GM18519 (cell line): ENCODE data around the gene NCOR1.
"Not testable (repeated sequence)": the region's sequence is repeated elsewhere in the genome, so short reads cannot be mapped to it uniquely, and the experiment has no call there.

Experiments used
- ATAC-seq: cut with Tn5 transposase; IDR thresholded peaks from one replicate; pipeline ENCODE4 v1.9.1; 2021; ENCODE audit warnings: mild to moderate bottlenecking, moderate library complexity; ENCODE audit not compliant: unreplicated experiment, low FRiP score

Gene NCOR1

DNA sequence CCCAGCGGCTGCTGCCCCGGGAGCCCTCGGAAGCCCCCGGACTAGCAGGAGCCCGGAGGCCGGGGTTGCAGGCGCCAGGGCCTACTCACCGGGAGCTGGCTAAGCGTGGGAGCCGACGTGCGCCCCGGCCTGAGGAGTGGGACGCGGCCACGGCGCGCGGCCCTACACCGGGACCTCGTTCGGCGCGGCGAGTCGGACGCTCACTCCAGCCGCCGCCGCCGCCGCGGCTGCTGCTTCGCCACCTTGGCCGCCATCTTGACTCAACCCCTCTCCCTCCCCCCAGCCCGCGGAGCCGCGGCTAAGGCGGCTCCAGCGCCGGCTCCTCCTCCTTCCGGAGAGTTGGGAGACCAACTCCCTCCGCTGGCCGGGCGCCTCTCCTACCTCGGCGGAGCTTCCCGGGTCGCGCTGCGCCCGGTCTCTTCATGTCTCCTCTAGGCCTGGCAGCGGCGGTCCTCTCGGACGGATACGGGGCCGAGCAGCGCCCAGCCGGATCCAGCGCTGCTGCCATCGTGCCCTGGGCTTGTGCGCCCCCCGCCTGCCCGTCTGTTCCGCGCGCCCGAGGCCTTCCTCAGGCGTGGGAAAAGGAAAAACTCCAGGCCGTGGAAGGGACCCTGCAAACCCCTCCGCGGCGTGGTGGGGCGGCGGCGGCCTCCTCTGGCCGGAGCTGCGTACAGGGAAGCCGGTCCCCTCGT, at the start of gene NCOR1:
TSS of gene NCOR1 (minus strand) at position 262 of the 692 bp plus-strand sequence. CDS start 20,965 bp downstream, outside the sequence.
- peak; percentile 64 for ATAC-seq

DNA sequence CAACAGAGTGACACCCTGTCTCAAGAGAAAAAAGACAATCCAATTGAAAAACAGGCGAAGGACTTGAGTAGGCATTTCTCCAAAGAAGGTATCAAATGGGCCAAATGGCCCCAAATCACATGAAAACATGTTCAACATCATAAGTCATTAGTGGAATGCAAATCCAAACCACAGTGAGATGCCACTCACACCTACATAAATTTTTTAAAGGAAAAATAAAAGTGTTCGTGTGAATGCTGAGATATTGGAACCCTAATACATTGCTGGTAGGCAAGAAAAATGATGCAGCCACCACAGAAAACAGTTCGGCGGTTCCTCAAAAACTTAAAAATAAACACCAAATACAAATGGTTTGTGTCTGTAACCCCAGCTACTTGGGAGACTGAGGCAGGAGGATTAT, 46.9 kb upstream of the NCOR1 start:
- ATAC-seq, result no peak

DNA sequence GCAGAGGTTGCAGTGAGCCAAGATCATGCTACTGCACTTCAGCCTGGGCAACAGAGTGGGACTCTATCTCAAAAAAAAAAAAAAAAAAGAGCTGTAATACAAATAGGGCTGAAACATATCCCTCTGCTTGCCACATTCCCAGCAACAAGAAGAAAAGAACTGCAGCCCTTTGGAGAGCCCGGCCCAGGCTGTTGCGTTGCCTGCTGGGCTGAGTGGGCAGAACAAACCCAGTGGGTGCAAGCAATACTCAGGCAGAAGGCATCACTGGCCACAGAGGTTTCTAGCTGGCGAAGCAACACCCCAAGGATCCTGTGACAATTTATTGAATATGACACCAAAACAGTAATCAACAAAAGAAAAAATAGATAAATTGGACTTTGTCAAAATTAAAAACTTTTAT, 45.7 kb upstream of the NCOR1 start:
- ATAC-seq, result no peak

DNA sequence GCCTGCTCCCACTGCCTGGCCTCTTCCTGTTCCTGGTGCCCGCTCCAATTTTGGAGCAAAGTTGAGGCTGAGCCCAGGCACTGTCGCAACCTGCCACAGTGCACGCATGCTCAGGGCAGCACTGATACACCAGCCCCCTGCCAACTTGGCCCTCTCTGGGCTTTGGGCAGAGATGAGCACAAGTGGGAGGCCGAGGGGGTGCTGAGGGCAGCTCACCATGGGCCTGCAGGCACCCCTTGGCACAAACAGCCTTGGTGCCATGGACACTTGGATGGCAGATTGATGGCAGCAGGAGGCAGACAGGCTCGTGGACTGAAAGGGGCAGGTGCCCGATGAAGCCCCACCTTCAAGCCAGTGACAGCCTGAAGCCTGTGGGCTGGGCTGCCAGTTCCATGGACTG, 44.6 kb upstream of the NCOR1 start:
- ATAC-seq, result no peak

DNA sequence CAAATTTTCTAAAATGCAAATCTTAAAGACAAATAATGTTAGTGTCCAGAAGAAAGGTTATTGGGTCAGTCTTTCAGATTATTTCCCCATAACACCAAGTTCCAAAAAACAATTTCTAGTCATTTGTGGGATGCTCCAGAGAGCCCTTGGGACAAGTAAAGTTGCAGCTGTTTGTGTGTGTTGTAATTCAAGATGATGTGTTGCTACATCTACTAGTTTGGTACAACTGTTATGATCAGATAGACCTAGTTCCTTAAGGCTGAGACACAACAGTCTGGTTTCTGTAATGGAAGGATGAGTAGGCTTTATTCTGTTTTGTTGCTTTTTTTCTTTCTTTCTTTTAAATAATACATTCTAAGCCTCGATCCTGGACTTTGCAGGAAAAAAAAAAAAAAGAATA, 43.6 kb upstream of the NCOR1 start:
- no peak for ATAC-seq

DNA sequence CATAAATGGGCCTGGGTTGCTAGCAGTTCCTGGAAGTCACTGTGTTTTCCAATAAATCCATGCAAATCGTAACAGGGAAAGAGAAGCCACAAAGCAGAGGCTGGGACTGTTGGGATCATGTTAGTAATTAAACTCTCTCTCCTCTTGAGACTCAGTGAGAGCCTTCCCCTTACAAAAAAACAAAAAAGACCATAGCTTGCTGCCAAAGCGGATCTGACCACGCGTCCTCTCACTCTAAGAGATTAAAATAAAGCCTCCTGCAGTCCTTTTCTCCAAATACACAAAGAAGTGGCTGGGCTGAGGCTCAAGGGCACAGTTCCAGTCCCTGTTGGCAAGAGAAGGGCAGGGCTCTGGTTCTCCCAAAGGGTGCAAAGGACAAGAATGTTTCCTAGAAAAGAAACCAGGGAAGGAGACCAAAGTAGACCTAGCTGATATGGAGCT, 40.2 kb upstream of the NCOR1 start:
- ATAC-seq, result no peak

DNA sequence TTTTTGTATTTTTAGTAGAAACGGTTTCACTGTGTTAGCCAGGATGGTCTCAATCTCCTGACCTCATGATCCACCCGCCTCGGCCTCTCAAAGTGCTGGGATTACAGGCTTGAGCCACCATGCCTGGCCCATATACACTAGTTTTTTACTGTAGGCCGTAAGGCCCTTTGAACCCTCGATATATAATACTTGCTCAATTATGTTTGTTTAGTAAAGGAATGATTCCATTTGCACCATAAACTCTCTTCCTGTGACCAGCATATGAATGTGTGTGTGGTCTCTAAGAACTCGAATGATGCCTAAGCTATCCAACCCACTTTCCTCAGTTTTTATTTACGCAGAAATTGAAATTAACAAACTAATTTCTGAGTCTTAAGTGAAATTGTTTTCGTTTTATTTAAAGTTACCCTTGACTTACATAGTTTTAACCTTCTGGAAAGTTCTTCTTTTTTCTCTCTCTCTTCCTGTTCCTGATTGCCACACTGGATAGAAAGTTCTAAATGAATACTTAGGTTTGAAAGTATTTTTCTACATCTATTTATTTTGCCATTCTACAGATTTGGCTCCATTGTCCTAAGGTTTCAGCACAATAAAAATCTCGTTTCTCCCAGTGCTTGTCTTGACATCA, 39.6 kb upstream of the NCOR1 start:
- ATAC-seq, result no peak

DNA sequence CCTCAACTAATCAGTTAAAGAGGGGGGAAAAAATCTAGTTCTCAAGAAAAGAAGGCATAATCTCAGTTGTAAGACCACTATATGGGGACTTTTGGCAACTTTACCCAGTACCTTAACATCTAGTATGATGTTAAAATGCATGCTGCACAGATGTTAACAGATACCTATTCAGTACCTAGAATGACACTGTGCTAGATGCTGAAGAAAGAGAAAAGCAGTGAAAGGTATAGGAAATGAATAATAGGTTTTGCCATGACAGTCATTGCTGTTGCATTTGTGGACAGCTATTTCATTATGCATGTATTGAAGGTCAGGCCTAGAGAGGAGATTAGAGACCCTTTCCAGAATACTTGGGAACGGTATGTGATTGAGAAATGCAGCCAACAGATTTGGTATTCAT, 36.2 kb upstream of the NCOR1 start:
- no peak for ATAC-seq

DNA sequence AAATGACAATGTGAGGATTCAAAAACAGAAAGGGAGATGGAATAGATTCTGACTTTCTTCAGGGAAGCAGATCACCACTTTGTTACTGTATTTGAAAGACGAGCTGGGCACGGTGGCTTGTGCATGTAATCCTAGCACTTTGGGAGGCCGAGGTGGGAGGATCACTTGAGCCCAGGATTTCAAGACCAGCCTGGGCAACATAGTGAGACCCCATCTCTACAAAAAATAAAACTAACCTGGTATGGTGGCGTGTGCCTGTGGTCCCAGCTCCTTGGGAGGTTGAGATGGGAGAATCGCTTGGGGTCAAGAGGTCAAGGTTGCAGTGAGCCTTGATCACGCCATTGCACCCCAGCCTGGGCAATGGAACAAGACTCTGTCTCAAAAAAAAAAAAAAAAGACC, 35.7 kb upstream of the NCOR1 start:
- no peak for ATAC-seq

DNA sequence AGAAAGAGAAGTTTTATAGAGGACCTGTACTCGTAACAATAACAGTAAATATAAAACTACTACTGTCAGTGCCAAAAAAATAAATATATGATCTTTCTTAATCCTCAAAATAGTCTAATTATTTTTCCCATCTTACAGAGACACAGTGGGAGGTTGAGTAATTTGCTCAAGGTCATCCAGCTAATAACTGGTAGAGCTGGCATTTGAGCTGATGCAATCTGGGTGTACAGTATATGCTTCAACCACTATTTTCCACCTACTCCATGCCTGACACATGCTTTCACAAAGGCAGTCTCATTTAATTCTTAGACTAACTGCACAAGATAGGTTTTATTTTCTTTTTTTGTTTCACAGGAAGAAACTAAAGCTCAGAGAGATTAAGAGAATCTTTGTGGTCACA, 35.3 kb upstream of the NCOR1 start:
- no peak for ATAC-seq

DNA sequence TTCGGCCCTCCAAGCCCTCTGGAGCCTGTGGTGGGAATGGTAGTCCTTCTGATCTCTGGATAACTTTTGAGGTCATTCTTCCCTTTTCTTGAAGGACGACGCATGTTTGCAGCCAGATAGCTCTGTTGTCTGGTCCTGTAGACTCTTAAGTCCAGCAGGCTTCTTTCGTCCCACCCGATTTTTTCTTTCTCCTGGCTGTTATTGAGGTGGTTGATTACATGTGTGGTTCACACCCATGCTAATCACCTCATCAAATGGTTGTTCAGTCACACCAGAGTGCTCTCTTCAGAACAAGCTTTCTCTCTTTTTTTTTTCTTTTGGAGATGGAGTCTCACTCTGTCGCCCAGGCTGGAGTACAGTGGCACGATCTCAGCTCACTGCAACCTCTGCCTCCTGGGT, 32.3 kb upstream of the NCOR1 start:
- no peak for ATAC-seq

DNA sequence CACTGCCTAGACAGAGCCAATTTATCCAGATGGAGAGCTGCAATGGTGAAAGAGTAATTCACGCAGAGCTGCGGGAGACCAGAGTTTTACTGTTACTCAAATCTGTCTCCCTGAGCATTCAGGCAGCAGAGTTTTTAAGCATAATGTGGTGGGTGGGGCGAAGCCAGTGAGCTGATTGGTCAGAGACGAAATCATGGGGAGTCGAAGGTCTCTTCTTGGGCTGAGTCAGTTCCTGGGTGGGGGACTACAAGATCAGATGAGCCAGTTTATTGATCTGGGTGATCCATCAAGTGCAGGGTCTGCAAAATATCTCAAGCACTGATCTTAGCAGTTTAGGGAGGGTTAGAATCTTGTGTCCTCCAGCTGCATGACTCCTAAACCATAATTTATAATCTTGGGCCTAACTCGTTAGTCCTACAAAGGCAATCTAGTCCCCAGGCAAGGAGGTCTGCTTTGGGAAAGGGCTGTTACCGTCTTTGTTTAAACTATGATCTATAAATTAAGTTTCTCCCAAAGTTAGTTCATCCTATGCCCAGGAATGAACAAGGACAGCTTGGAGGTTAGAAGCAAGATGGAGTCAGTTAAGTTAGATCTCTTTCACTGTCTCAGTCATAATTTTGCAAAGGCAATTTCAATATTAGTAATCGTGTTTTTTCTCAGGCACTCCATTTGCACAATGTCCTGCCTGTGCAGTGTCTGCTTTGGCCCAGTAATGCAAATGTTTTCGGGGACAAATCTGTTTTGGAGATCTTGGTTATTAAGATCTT, 28.6 kb upstream of the NCOR1 start:
- ATAC-seq, result no peak

DNA sequence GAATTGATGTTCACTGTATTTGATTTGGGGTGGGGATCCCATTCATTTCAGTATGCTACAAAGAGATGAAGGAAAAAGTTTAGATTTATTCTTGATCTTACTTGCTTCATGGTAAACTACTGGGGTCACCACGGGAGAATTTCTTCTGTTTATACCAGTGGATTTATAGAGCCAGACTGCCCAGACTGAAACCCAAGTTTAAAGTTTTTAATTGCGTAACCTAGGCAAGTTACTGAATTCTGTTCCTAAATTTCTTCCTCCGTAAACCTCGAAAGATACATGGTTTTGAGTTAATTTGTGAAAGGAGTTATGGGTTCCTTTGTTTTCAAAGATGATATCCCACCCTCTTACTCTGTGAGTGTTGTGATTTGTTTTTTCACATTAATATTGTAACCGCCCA, 28.1 kb upstream of the NCOR1 start:
- no peak for ATAC-seq

DNA sequence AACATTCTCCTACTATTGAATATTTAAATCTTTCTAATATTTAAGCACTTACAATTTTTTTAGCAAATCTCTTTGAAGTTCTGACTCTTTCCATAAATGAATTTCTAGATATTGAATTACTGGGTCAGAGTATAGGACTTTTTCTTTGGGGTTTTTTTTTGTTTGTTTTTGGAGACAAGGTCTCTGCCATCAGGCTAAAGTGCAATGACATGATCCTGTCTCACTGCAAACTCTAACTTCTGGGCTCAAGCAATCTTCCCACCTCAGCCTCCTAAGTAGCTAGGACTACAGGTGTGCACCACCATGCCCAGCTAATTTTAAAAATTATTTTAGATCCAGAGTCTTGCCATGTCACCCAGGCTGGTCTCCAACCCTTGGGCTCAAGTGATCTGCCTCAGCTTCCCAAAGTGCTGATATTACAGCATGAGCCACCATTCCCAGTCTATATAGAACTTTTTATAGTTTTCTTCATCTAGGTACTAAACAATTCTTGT, 26.6 kb upstream of the NCOR1 start:
- ATAC-seq, result no peak

DNA sequence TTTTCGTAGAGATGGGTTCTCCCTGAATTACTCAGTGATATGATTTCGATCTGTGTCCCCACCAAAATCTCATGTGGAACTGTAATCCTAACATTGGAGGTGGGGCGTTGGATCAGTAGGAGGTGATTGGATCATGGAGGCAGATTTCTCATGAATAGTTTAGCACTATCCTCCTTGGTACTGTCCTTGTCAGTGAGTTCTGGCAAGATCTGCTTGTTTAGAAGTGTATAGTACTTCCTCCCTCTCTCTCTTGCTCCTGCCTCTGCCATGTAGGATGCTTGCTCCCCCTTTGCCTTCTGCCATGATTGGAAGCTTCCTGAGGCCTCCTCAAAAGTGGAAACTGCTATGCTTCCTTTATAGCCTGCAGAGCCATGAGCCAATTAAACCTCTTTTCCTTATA, 24.6 kb upstream of the NCOR1 start:
- no peak for ATAC-seq

DNA sequence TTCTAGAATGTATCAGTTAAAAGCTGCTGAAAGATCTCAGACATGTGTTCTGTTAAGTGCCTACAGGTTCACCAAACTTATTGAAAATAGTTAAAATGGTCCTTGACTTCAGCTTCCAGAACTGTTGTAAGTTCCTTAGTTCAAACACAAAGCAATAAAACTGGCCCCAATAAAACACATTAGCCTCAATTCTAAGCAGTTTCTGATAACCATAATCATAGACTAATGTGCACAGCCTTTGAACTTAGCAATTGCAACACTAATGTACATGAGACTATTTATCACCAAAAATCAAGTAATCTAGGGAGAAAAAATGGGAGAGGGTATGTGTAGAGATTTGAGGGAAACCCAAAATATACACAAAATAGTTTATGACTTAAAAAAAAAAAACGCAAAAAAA, 17.1 kb upstream of the NCOR1 start:
- no peak for ATAC-seq

DNA sequence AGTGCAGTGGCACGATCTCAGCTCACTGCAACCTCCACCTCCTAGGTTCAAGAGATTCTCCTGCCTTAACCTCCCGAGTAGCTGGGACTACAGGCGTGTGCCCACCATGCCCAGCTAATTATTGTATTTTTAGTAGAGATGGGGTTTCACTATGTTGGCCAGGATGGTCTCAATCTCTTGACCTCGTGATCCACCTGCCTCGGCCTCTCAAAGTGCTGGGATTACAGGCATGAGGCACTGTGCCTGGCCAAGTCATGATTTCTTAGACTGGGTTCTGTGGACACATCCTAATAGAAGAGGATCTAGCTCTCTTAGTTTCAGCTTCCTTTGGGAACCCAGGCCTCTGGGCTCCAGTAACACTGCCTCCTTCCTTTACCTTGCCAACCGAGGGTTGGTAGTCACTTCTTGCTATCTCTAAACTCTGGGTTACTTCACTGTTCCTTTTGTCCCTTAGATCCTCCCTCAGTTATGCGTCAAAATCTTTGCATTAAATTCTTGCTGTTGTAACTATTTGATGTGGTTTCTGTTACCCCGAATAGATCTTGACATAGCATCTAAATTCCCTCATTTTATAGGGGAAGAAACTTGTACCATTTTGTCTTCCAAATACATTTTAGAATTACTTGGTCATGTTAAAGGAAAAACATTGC, 14.7 kb upstream of the NCOR1 start:
- ATAC-seq, result not testable (repeated sequence)

DNA sequence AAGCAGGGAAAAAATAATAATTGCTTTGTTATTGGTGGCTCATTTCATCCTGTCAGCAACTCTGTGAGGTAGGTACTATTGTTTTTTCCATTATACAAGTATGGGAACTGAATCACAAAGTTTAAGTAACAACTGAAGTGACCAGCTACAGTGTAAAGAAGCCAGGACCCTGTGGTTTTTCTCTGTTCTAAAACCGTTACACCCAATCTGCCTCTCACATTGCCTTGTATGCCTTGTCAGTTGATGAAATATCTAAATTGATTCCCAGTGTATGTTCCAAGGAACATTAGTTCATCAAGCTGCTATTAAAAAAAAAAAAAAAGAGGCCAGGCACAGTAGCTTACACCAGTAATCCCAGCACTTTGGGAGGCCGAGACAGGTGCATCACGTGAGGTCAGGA, 7.1 kb upstream of the NCOR1 start:
- ATAC-seq, result no peak

DNA sequence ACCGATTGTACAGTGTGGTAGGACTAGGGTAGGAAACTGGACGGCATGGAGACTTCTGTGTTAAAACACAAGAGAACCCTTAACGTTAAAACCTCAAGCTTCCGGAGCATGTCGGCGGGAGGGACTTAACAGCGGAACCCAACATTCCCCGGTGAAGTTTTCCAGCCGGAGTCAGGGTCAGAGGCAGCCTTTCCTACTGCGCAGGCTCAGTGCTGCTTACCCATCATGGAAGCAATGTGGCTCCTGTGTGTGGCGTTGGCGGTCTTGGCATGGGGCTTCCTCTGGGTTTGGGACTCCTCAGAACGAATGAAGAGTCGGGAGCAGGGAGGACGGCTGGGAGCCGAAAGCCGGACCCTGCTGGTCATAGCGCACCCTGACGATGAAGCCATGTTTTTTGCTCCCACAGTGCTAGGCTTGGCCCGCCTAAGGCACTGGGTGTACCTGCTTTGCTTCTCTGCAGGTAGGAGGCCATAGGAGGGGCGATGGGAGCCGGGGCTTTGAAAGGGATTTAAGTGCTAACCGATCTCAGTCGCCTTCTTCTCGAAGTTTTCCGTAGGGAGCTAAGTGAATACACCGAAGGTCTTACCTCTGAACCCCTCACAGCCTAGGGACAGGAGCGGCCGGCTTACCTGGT, 1.8 kb upstream of the NCOR1 start, which contains the start of gene PIGL:
TSS of gene PIGL (plus strand) at position 209 of the 634 bp plus-strand sequence. CDS start at position 226, 17 bp downstream.
- ATAC-seq, result no peak

DNA sequence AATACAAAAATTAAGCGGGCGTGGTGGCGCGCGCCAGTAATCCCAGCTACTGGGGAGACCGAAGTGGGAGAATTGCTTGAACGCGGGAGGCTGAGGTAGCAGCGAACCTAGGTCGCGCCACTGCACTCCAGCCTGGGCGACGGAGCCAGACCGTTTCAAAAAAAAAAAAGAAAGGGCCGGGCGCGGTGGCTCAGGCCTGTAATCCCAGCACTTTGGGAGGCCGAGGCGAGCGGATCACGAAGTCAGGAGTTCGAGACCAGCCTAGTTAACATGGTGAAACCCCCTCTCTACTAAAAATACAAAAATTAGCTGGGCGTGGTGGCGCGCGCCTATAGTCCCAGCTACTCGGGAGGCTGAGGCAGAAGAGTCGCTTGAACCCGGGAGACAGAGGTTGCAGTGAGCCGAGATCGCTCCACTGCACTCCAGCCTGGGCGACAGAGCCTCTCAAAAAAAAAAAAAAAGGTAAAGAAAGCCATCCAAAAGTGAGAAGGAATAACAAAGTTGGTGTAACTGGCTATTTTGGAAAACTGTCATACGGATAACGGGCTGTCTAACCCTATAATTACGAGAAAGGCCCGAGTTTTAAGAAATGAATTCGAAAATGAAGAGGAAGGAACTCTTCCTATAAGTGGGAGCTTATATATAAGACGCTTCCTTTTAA, 1.1 kb upstream of the NCOR1 start:
- ATAC-seq, result not testable (repeated sequence)
